ENCODE results near the gene PHC1.
"Not testable (repeated sequence)": the region's sequence is repeated elsewhere in the genome, so short reads cannot be mapped to it uniquely, and the experiment has no call there.

Gene PHC1

GRCh38 chr12:8911606-8912268, 2.6 kb upstream of the PHC1 start:
- DNase-seq (ENCODE audit: low read depth) = no peak

- DNase-seq (ENCODE audit: low read depth) = no peak
These were observed 1.4 kb upstream of the PHC1 start for GRCh38 chr12:8912914-8913313.

GRCh38 chr12:8913702-8914032, 642 bp upstream of the PHC1 start:
- DNase-seq (ENCODE audit: low read depth) = no peak

DNA sequence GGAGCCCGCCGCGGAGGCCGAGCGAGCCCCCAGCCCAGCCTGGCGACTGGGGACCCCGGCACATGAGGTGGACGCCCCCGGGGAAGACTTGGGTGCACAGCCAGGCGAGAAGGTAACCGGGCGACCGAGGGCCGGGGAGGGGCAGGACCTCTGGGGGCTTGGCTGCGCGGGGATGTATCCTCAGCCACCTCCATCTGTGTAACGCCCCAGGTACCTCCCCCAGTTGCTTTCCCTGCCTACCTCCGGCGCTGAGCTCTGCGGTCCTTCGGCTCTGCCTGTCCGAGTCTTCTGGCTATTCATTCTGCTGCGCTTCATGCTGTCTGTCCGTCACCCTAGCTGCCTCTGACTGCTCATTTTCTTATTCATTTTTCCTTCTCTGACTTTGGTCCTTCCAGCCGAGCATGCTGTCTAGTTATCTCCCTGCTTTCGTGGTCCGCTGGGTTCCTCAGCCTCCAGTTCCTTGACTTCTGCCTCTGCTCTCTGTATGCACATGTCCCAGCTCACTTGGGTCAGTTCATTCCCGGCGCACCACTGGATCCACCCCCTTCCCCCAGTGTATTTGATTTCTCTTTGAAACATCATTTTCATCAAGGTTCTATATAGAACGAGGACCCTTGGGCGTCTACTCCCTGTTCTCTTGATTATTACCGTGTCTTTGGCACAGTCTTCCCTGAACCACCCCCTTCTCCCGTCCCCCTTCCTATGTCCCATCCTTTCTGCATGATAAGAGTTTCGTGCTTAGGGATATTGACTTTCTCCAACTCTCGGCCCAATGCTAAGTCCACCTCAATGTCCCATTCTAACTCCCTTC, 612 bp downstream of the PHC1 start:
- DNase-seq (ENCODE audit: low read depth) = peak; percentile 47

DNA sequence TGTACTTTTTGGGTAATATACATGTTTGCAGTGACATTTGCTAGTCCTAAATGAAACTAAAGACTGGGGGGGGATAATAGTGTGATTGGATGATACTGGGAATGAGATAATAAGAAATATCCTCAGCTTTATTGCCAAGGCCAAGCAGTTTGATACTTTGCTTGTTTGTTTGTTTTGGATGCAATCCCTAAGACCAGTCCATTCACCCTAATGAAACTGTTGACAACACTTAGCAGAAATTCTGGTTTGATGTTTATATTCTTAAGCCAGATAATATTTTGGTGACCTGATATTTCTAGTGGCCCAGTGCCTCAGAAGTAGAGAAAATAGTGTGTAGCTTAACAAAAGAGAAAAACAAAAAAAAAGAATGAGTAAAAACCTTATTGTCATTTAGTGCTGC, 1.8 kb downstream of the PHC1 start:
- no peak for DNase-seq (ENCODE audit: low read depth)

- no peak for DNase-seq (ENCODE audit: low read depth)
These were observed 2.7 kb downstream of the PHC1 start for GRCh38 chr12:8917031-8917430.

DNA sequence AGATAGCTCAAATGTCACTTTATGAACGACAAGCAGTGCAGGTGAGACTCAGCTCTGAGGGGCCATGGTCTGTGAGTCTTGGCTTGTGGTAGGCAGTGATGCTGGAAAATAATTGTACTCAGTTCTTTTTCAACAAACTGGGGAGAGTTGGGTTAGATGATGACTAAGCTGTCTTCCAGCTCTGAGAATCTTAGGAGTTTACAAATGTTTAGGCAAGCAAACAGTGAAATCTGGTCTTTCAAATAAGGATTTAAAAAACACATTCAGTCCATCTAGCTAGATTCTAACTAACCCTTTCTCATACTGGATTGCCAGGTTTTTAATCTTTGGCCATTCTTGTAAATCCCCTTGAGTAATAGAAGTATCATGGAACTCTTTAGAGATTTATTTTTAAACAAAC, 3.4 kb downstream of the PHC1 start:
- no peak for DNase-seq (ENCODE audit: low read depth)

- DNase-seq (ENCODE audit: low read depth) = not testable (repeated sequence)
These were observed 5.3 kb downstream of the PHC1 start for GRCh38 chr12:8919643-8920042.

DNA sequence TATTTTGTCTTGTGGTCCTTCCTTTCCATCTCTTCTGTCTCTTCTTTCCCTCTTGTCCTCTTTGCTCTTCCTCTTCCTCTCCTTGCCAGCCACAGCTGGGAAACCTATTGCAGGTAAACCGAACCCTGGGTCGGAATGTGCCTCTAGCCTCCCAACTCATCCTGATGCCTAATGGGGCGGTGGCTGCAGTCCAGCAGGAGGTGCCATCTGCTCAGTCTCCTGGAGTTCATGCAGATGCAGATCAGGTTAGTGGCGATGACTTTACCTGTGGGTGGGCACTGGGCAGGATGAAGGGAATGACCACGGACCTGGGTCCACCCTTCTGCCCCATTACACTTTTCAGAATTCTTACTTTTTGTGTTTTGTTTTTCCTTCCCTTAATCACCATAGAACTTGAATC, 8.2 kb downstream of the PHC1 start:
- no peak for DNase-seq (ENCODE audit: low read depth)

DNA sequence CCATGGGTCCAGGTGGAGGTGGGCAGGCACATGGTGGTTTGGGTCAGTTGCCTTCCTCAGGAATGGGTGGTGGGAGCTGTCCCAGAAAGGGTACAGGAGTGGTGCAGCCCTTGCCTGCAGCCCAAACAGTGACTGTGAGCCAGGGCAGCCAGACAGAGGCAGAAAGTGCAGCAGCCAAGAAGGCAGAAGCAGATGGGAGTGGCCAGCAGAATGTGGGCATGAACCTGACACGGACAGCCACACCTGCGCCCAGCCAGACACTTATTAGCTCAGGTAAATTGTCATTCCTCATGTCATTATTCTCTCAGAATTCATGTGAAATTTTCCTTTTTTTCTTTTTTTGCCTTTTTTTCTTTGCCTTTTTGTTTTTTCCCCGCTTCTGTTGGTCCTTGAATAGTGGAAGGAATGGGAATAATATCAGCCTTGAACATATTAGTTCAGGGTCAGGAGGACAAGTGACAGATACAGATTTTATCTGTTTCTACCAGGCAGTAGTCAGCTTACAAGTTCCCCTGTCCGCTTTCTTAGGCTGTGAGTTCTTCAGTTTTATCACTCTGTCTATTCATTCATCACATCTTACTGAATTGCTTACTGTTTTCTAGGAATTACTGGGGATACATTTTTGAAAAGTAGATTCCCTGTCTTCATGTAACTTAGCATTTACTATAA, 16.5 kb downstream of the PHC1 start:
- DNase-seq (ENCODE audit: low read depth) = not testable (repeated sequence)

- not testable (repeated sequence) for DNase-seq (ENCODE audit: low read depth)
These were observed 18.2 kb downstream of the PHC1 start for GRCh38 chr12:8932464-8932863.

- not testable (repeated sequence) for DNase-seq (ENCODE audit: low read depth)
These were observed 19.8 kb downstream of the PHC1 start for GRCh38 chr12:8934080-8934479.

DNA sequence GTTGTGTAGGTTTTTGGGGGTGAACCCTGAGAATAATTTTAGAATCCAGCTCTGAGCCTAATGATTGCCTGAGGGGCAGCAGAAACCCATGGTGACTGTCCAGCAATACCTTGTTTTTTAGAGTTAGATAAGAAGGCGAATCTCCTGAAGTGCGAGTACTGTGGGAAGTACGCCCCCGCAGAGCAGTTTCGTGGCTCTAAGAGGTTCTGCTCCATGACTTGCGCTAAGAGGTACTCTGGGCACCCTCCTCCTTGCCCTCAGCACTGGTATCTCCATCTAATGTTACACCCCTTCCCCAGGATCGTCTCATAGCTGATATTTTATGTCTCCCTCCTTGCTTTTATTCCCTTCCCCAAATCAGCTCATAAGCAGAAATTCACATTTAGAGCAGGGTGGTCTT, 22.4 kb downstream of the PHC1 start:
- no peak for DNase-seq (ENCODE audit: low read depth)

- DNase-seq (ENCODE audit: low read depth) = not testable (repeated sequence)
These were observed 23.6 kb downstream of the PHC1 start for GRCh38 chr12:8937842-8938442.

DNA sequence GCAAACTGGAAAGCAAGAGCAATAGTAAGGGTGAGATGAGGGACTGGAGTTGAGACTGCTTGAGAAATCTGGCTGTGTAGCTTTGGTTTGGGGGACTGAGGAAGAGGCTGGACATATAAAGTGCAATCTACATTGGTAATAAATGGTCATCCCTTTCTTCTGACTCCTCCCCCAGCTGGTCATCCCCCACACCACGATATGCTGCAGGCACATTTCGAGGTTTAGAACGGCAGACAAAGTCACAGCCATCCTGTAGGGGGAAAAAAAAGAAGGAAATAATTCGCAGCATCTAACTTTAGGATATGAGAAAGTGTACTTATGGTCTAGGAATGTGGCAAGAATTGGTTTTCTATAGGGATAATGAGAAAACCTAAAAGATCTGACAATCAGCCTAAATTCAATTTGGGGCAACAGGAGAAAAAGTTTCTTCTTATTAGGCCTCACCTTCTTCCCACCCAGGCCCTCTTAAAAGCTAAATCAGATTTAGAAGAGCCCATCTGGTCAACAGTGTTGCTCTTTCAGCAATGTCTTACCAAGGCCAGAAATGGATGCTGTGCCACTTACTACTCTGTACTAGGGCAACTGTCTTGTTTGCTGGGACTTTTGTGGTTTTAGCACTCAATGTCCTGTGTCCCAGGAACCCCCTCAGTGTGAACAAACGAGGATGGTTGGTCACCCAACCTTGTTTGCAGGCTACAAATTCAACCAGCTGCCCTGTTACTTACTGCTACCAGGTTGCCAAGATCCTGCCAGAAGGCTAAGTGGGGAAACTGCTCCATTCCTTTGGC, 27.6 kb downstream of the PHC1 start:
- DNase-seq (ENCODE audit: low read depth) = no peak

GRCh38 chr12:8943565-8944186, 29.4 kb downstream of the PHC1 start:
- DNase-seq (ENCODE audit: low read depth) = no peak

GRCh38 chr12:8946733-8947132, 32.4 kb downstream of the PHC1 start:
- no peak for DNase-seq (ENCODE audit: low read depth)

DNA sequence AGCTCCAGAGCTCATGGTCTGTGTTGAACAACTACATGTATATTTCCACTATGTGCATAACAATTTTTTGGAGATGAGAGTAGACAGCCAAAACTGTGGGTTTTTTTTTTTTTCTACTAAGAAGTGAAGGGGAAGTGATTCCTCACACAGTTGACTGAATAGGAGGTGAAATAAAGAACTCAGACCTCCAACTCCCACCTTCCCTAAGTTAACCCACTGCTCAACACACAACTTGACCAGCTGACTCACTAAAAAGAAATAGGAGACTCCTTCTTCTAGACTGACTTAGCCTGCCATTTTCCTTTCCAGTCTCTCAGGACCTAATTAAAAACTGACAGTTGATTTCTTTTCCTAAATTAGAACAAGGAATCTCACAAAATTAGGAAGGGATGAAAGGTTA, 33.4 kb downstream of the PHC1 start:
- DNase-seq (ENCODE audit: low read depth) = no peak

DNA sequence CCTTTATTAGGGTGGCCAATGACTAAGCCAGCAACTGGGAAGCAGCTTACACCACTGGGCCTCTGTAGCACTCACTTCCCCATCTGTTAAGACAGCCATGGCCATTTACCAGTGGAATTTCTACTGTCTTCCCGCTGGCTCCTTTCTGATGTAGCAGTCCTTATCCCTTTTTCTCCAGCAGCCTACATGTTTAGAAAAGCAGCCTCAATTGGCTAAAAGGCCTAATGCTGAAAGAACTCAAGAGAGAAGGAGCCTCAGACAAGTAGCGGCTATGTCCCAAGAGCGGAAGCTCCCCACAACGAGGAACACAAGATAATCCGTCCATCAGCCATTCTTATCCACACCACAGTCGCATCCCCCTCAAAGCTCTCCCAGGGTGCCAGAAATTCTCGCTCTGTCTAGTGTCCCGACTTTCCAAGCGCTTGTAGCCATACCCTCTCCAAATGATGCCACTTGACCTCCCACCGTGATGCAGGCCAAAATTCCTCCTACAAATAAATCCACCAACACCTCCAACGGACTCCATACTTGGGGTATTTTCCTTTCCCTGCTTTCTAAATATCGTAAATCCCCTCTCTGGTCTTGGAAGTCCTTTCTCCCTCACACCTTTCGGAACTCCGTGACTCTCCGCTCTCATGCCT, 34.5 kb downstream of the PHC1 start:
- no peak for DNase-seq (ENCODE audit: low read depth)

DNA sequence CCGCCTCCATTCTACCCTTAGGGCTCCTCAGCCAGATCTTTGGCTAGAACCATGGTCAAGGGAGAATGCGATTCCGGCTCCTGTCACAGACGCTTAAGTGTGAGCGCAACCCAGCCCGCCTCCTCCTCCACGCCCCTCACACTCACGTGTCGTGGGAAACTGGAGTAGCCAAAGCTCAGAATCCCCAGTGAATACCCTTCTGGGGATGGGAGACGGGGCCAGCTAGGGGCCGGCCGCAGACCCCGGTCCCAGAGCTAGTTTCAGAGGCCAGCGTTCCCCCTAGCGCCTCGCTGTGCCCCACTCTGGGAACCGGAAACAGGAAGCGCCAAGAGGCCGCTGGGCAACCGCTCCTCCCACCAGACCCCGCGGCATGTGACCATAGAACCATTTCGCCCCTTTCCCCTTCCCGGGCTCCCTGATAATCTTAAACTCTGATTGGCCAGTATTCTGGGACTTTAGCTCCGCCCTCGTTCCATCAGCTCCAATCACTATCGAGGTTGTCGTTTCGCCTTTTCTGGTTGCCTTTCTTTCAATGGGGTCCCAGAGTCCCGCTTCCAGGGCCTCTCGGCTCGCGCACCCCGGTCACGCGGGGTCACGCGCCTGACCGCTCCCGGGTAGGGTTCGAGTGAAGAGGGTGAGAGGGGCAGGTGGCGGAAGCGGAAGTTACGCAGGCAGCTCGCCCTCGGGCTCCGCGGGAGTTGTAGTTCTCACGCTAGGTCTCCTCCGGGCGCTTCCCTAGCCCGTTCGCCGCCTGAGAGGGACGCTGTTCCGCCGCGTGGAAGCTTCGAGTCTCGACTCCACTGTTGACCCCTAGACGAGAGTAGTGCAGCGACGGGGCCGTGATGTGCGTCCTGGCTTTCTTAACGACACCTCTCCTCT, 35.3 kb downstream of the PHC1 start, which contains the start of gene M6PR:
TSS of gene M6PR (minus strand) at position 304 of the 879 bp plus-strand sequence. CDS start 3,241 bp downstream, outside the sequence.
- peak; percentile 74 for DNase-seq (ENCODE audit: low read depth)

Measured in stimulated activated CD8-positive, alpha-beta memory T cell treated with anti-CD3 and anti-CD28 coated beads, Interleukin-12 subunit alpha, Interleukin-12 subunit beta, amount 100 ng/mL, for 1 hour (primary cell).